ENCODE results near the gene CAMSAP2. TPM values are rescaled to one million over a fixed set of nuclear protein-coding genes. Genes with fewer than 3 reads are reported as not detected.

The CAMSAP2 gene
- total RNA-seq, 1 experiment from 2014 or later, result 30.3 TPM

DNA sequence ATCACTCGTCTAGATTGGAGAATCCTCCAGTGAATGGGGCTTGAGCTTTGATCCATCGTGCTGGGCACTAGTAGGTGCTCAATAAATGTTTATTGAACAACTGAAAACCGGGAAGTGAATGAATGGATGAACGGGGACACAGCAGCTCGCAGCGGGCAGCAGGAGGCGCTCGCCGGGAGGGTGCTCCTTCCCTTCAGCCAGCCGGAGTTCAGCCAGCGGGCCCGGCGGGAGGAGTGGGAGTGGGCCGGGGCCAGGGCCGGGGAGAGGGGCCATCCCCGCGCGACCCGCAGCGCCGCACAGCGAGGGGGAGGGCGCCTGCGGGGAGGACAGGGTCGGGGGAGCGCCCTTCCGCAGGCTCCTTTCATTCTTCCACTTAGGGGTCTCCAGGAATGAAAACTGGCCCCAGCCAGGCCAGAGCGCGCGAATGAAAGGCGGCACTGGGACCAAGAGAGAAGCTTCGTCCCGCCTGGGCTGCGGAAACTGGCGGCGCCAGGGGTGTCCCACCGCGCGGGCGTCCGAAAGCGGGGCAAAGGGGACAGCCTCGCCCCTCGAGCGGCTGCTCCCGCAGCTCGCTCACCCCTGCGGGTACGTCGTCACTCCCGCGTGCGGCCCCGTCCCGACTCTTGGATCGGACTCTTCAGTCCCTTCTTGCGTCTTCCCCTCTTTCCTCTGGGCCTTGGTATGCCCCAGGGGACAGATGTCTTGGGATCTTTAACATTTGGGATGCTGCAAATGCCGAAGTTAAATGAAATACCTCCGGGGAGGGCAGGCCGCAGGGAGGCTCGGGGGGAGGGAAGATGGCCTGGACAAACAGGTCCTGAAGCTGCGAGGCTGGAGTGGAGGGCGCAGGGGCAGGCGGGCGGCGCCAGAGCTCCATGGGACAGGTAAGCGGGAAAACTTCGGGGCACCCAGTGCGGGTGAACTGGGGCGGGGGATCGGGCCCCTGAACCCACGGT lies 152.4 kb downstream of the CAMSAP2 start:
- CTCF ChIA-PET, result interaction anchor here (0.7 to 2.5 kb wide), 10 partner anchors 12 to 223 kb away, joined by 3 to 6 read pairs (median 4); partner anchors contain the start of gene DDX59
- no peaks in the 10 kb centered on the region for H3K27me3 Mint-ChIP-seq (ENCODE audit: unreplicated experiment)
- peak overlapping the region; percentile 89 for H3K27ac Mint-ChIP-seq (ENCODE audit: unreplicated experiment)
- H3K36me3 Mint-ChIP-seq (ENCODE audit: insufficient read depth, unreplicated experiment), result peaks cover 58% of the 10 kb centered on the region
- TF ChIP-seq, protein P1, sequence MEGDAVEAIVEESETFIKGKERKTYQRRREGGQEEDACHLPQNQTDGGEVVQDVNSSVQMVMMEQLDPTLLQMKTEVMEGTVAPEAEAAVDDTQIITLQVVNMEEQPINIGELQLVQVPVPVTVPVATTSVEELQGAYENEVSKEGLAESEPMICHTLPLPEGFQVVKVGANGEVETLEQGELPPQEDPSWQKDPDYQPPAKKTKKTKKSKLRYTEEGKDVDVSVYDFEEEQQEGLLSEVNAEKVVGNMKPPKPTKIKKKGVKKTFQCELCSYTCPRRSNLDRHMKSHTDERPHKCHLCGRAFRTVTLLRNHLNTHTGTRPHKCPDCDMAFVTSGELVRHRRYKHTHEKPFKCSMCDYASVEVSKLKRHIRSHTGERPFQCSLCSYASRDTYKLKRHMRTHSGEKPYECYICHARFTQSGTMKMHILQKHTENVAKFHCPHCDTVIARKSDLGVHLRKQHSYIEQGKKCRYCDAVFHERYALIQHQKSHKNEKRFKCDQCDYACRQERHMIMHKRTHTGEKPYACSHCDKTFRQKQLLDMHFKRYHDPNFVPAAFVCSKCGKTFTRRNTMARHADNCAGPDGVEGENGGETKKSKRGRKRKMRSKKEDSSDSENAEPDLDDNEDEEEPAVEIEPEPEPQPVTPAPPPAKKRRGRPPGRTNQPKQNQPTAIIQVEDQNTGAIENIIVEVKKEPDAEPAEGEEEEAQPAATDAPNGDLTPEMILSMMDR (IDR thresholded peaks at IDR 0.05; ENCODE audit: unreplicated experiment), result peak; percentile 65
- peak; percentile 83 for DNase-seq
- H3K4me1 Mint-ChIP-seq (ENCODE audit: low read depth, unreplicated experiment), result peaks cover 65% of the 10 kb centered on the region
- peak overlapping the region; percentile 99 for H3K4me3 Mint-ChIP-seq (ENCODE audit: low read depth, unreplicated experiment)
- BruUV-seq (replicated peaks), result TSS peak; percentile 4
- no peaks in the 10 kb centered on the region for H3K9me3 Mint-ChIP-seq (ENCODE audit: low read depth, unreplicated experiment)
- intact Hi-C loops (cut with micrococcal nuclease; ENCODE audit: unreplicated experiment), result loop anchor here (5.0 kb wide), 1 partner anchor 81 kb away; no protein-coding TSS in a partner anchor

DNA sequence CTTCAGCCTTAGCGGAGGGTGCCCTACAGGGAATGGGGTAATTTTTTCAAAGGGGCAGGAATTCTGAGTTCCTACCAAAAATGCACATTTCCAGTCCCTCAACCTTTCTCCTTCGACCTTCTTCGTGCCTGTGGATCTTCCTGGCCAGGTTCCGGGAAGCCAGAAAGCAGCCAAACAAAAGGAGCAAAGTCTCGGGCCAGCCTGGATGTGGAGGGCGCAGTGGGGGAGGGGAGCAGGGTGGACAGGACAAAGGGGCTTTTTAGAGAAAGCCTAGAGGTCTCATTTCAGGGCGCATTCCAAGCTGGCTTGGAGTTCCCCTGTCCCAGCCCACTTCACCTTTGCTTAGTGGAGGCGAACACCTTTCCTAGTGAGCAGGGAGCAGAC lies 153.1 kb downstream of the CAMSAP2 start:
- Mint-ChIP-seq H3K36me3 (ENCODE audit: insufficient read depth, unreplicated experiment) (peaks cover 65% of the 10 kb centered on the region), H3K9me3 (ENCODE audit: low read depth, unreplicated experiment) (no peaks in the 10 kb centered on the region), H3K4me1 (ENCODE audit: low read depth, unreplicated experiment) (peaks cover 65% of the 10 kb centered on the region), H3K27me3 (ENCODE audit: unreplicated experiment) (no peaks in the 10 kb centered on the region), H3K27ac (ENCODE audit: unreplicated experiment) (peak overlapping the region; percentile 89), H3K4me3 (ENCODE audit: low read depth, unreplicated experiment) (peak overlapping the region; percentile 99)
- TF ChIP-seq, protein P1 (IDR thresholded peaks at IDR 0.05; ENCODE audit: unreplicated experiment), result no peak
- CTCF ChIA-PET, result interaction anchor here (1.2 to 2.5 kb wide), 3 partner anchors 16 to 151 kb away, joined by 4 to 5 read pairs (median 5); no protein-coding TSS in a partner anchor
- no TSS peak for BruUV-seq (replicated peaks)
- intact Hi-C loops (cut with micrococcal nuclease; ENCODE audit: unreplicated experiment), result loop anchor here (2.0 to 5.0 kb wide), 2 partner anchors 81 to 151 kb away; no protein-coding TSS in a partner anchor
- DNase-seq, result peak; percentile 83

DNA sequence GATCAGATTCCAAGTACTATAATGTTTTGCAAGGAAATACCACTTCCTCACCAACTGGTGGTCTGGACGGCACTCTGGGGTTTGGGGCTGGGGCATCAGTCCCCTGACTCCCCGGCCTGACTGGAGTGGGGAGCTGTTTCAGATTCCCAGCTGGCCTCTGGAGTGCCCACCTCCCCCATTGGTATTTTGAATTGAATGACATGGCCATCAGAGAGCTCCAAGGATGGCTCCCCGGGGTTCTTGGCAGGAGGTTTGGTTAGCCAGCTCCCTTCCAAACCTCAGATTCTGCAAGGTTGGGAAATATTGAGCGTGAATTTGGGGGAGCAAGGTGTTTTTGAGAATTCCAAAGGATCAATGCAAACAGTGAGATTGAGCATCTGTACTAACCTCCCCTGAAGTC lies 153.9 kb downstream of the CAMSAP2 start:
- intact Hi-C loops (cut with micrococcal nuclease; ENCODE audit: unreplicated experiment), result loop anchor here (2.0 to 5.0 kb wide), 2 partner anchors 80 to 150 kb away; no protein-coding TSS in a partner anchor
- Mint-ChIP-seq H3K4me3 (ENCODE audit: low read depth, unreplicated experiment) (peak overlapping the region; percentile 99), H3K27me3 (ENCODE audit: unreplicated experiment) (no peaks in the 10 kb centered on the region), H3K4me1 (ENCODE audit: low read depth, unreplicated experiment) (peaks cover 60% of the 10 kb centered on the region), H3K9me3 (ENCODE audit: low read depth, unreplicated experiment) (no peaks in the 10 kb centered on the region), H3K27ac (ENCODE audit: unreplicated experiment) (peak overlapping the region; percentile 89), H3K36me3 (ENCODE audit: insufficient read depth, unreplicated experiment) (peaks cover 72% of the 10 kb centered on the region)
- TF ChIP-seq, protein P1 (IDR thresholded peaks at IDR 0.05; ENCODE audit: unreplicated experiment), result no peak
- no TSS peak for BruUV-seq (replicated peaks)
- CTCF ChIA-PET, result interaction anchor here (1.8 to 2.5 kb wide), 2 partner anchors 15 to 80 kb away, joined by 5 read pairs; no protein-coding TSS in a partner anchor
- DNase-seq, result no peak

DNA sequence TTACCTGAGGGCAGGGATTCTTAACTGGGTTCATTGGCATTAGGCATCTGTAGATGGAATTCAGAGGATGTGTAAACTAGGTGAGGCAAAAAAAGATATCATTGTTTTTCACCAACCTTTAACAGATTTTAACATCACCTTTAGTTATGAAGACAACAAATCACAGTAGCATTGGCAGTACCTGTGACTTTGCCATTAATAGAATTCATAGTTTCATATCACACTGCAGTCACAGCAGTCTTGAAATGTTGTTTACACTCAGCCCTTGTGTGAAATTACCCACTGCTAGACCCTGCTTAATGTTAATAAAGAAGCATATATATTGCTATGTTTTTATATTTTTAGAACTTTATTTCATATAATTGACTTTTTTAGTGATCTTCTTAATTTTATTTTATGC lies 154.3 kb downstream of the CAMSAP2 start:
- Mint-ChIP-seq H3K27me3 (ENCODE audit: unreplicated experiment) (no peaks in the 10 kb centered on the region), H3K27ac (ENCODE audit: unreplicated experiment) (peak overlapping the region; percentile 89), H3K36me3 (ENCODE audit: insufficient read depth, unreplicated experiment) (peaks cover 77% of the 10 kb centered on the region), H3K4me3 (ENCODE audit: low read depth, unreplicated experiment) (peak overlapping the region; percentile 99), H3K9me3 (ENCODE audit: low read depth, unreplicated experiment) (no peaks in the 10 kb centered on the region), H3K4me1 (ENCODE audit: low read depth, unreplicated experiment) (peaks cover 60% of the 10 kb centered on the region)
- no peak for DNase-seq
- BruUV-seq (replicated peaks), result TSS peak; percentile 4
- TF ChIP-seq, protein P1 (IDR thresholded peaks at IDR 0.05; ENCODE audit: unreplicated experiment), result no peak
- CTCF ChIA-PET, result interaction anchor here (1.8 to 2.5 kb wide), 2 partner anchors 14 to 80 kb away, joined by 5 read pairs; no protein-coding TSS in a partner anchor
- intact Hi-C loops (cut with micrococcal nuclease; ENCODE audit: unreplicated experiment), result loop anchor here (2.0 to 5.0 kb wide), 2 partner anchors 79 to 150 kb away; no protein-coding TSS in a partner anchor

All from Calu3 (cell line).